ENCODE data around the gene TEX29.

TEX29 gene

GRCh38 chr13:111344471-111345191 is 24.2 kb downstream of the TEX29 start:
- DNase-seq: no peak

- no peak for DNase-seq
Measured at GRCh38 chr13:111345682-111346081, 25.2 kb downstream of the TEX29 start.

DNA sequence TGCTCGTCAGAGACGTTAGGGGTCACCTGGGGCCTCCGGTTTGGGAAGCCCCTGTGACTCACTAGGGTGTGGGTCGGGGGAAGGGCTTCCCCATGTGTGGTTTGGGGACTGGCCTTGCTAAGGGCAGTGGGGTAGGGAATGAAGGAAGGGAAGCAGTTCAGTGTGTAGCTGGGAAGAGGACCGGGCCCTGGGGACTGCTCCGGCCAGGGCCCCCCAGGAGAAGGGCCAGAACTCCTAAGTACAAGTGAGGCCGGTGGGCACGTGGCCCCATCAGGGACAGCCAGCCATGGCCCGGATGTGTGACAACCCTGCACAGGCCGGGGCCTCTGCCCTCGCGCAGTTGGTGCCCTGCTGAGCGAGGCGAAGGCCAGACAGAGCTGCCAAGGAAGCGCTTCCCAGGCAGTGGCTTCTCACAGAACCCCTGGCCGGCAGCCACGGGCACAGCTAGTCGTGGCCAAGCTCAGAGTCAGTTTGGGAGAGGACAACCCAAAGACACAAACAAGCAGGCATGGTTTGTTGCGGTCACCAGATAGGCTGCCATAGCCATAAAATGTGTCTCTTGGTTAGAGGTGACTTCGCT is 25.7 kb downstream of the TEX29 start:
- no peak for DNase-seq

- DNase-seq: no peak
Measured at GRCh38 chr13:111347438-111347837, 27.0 kb downstream of the TEX29 start.

- no peak for DNase-seq
Measured at GRCh38 chr13:111353508-111353907, 33.1 kb downstream of the TEX29 start.

- DNase-seq: no peak
Measured at GRCh38 chr13:111354789-111355188, 34.3 kb downstream of the TEX29 start.

DNA sequence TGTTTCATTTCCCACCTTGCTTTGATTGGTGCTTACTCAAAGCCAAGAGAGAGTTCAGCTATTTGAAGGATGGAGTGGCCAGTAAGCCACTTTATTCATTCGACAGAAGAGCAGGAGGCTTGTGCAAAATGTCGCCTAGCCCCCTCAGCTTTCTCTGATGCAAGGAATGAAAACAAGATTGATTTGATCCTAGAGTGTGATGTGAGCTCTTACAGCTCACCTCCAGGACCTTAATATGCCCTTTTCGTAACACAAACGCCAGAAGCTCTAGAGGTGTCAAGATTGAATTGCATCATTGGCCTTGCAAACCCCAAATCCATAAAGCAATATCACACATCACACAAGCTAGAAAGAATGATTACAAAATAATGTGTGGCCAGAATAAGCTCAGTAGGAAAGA is 36.4 kb downstream of the TEX29 start:
- no peak for DNase-seq

GRCh38 chr13:111359237-111359915 is 38.9 kb downstream of the TEX29 start:
- no peak for DNase-seq

GRCh38 chr13:111359930-111360329 is 39.5 kb downstream of the TEX29 start:
- no peak for DNase-seq

GRCh38 chr13:111360452-111360851 is 40.0 kb downstream of the TEX29 start:
- DNase-seq: no peak

DNA sequence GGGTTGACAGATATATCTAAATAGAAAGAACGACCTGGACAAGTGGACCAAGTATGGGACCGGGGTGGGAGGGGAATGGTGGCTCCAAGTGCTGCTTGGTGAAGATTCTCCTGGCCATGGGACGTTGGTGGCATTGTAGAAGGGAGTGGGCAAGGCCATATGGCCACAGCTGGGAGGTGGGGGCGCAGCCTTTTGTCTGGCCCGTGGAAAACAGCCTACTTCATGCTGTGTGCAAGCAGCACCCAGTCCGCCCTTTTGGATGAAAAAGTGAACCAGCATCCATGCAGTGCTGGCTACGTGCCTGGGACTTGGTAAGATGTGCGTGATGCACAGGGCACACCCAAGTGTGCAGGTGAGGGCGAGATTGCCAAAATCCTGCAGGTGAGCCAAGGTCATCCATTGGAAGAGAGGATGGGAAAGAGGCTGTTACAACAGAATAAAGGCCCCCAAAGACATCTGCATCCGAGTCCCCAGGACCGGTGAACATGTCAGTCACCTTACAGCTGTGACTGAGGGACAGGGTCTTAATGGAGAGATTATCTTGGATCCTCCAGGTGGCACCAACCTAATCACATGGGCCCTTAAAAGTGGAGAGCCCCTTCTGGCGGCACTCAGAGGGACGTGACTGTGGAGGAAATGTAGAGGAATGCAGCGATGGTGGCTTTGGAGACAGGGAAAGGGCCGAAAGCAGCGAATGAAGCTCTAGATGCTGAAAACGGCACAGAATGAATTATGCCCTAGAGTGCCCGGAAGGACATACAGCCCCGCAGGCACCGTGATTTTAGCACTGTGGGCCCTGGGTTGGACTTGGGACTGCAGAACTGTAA is 40.8 kb downstream of the TEX29 start:
- no peak for DNase-seq

DNA sequence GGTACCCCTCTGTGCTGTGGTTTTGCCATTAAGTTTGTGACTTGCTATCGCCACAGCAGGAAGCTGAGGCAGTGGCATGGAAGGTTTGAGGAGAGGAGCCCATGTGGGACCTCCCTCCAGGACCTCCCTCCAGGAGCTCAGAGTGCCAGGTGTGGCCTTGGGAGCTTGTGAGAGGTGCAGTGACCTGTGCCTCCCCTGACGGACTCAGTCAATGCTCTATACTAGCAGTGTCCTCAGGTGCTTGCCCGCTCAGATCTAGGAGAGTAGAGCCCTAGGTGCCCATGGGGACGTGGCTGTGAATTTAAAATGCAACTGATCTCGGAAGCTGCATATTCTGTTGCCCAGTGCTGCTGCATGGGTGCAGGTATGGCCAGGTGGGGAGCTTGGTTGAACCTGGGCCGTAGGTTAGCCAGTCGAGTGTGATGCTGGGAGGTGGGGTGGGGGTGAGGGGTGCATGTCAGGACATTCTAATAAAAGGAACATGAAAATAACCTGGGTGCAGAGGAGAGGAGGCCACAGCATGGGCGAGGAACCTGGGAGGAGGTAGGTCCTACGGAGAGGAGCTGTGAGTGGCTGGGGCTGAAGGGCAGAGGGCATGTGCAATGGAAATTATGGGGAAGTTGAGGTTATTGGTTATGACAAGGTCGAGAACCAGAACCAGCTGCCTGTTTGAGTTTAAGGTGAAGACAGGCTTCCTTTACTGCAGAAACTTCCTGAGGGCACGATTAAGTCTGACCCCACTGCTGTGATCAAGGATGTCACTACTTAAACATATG is 41.6 kb downstream of the TEX29 start:
- DNase-seq: no peak

DNA sequence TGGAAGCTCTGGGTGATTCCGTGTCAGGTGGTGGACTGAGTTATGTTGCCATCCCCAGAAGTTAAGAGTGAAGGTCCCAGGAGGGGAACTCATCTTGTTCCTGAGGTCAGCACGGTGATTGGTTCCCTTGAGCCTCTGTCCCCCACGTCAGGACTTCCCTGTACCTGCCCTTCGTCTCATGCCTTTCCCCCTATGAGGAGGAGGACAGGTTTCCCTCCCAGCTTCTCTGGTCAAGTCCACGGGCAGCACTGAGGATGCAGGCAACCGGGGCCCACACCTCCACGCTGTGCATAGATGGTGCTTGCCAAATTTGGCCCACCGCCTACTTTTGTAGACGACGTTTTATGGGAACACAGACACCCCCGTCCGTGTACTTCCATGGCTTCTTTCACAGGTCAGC is 42.7 kb downstream of the TEX29 start:
- no peak for DNase-seq

DNA sequence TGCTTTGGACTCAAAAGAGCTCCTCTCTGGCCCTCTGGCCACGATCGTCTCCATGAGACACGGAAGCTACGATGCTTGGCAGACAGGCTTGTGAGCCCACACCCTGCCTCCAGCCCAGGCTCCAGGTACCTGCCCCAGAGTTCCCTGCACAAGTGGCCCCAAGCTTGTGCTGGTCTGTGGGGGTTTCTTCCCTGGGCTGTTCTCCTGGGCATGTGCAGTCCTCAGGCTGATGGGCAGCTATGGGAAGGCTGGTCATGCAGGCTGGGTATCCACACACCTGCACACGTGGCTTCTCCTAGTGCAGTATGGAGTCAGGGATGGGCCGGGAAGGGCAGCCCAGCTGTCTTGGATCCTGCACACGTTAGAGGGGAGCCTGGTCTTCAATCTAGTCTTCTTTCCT is 43.1 kb downstream of the TEX29 start:
- DNase-seq: no peak

- DNase-seq: no peak
Measured at GRCh38 chr13:111365149-111366005, 44.9 kb downstream of the TEX29 start.

DNA sequence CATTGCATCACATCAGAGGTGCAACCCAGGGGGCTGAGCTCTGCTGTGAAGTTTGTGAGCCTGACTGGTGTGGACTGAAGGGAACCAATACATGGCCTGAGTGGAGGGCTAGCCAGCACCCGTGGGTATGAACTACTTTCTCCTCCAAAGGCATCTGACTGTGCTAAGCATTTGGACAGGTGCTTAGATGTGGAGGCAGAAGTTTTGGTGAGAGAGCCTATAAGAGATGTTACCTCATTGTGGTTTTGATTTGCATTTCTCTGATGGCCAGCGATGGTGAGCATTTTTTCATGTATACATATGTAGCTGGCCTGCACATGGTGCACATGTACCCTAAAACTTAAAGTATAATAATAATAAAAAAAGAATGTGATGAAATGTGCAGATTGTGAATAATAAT is 46.9 kb downstream of the TEX29 start:
- DNase-seq: no peak

GRCh38 chr13:111368091-111368490 is 47.6 kb downstream of the TEX29 start:
- DNase-seq: no peak

- DNase-seq: no peak
Measured at GRCh38 chr13:111370147-111370546, 49.7 kb downstream of the TEX29 start.

DNA sequence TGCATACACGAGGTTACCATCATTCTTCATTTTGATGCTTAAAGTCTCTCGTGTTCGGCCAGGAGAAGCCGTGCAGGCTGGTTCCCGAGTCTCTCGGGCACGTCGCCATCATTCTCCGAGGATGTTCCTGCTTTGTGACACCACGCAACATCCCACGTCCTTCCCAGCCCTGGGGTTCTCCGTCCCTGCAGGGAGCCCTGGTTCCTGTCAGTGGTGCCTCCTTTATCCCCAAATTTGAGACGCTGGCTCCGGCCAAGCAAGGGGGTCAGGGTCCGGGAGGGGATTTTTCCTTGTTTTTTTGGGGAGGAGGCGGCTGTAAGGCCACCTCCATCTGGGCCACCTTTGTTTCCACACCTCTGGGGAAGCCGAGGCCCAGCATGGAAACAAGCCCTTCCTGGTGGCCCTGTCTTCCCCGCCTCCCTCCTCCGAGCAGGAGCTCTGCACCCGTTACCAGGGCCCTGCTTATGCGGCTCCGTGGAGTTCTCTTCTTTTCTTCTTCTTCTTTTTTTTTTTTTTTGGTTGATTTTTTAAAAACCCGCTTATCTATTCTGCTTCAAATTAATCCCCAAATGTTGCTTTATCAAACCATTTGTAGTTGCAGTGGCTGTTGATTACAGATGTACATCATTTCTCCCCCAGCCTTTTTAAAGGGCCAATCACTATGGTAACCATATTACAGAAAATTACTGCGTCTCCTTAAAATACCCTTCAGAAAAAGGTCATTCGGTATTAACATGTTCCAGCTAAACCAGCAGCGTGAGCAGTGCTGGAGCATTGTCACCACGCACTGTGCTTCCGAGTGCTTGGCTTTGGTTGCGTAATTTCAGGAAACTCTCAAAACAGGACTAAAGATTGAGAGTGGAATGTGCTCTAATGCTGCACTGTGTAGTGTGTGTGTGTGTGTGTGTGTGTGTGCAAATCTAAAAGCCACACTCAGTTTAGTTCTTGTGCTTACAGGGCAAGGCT is 50.4 kb downstream of the TEX29 start:
- DNase-seq: no peak

GRCh38 chr13:111371720-111372119 is 51.3 kb downstream of the TEX29 start:
- no peak for DNase-seq

Data from hippocampal formation (tissue), 2 donors.